ENCODE measurements around the gene COMP.
"Not testable (repeated sequence)": the region's sequence is repeated elsewhere in the genome, so short reads cannot be mapped to it uniquely, and the experiment has no call there.

COMP gene

GRCh38 chr19:18745012-18745735, 45.9 kb downstream of the COMP start:
- no peak for DNase-seq

- DNase-seq = no peak
Observed at GRCh38 chr19:18743784-18744418, 47.2 kb downstream of the COMP start.

DNA sequence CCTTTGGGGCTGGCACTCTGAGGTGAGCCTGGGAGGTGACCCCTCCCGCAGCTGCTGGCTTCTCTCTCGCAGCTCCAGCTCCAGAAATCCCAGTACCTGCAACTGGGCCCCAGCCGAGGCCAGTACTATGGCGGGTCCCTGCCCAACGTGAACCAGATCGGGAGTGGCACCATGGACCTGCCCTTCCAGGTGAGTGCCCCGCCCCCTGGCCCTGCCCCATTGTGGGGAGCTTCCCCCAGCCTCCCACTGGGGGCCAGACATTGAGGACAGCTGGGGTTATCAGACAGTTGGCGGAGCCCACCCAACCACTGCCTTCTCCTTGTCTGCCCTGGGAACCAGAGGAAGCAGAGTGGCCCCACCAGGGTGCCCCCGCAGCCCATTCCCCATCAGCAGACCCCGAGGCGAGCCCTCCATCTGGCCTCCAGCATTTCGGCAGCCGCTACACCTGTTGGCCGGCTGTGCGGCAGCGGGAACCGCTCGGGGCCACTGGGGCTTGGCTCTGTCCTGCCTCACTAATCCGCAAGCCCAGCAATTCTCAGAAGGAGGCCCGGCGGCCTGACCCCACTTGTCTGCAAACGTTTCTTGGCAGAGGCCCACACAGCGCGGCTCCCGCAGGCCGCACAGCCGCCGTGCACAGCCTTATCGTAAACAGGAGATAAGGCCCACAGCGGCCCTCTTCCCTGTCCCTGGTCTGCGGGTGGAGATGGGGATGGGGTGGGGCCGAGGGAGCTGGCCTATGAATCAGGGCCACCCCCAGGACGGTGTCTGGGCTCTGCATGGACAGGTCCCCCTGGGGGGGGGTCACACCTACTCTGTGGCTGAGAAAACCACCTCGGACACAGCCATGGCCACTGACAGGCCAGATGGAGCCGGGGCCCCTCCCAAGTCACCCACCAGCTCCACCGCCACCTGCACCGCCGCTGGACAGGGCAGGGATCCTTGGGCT, 48.0 kb downstream of the COMP start:
- no peak for DNase-seq

DNA sequence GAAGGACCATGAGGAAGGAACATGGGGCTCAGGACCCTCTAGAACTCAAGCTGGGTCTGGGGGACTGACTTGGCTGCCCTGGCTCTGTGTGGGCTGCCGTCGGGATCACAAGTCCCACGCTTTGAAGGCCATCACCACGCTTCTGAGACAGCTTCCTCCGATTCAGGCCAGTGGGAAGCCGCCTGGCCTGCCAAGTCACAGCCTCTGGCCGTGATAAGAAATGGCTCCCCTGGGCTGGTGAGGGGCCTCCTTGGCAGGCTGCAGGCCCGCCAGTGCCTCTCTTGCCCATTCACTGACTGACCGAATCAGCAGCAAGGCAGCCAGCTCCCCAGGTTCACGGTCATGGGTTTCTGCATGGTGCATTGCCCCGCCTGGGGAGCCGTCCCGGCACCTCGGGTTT, 48.8 kb downstream of the COMP start:
- no peak for DNase-seq

- no peak for DNase-seq
Observed at GRCh38 chr19:18741124-18742121, 49.7 kb downstream of the COMP start.

GRCh38 chr19:18738961-18739690, 52.0 kb downstream of the COMP start:
- no peak for DNase-seq

GRCh38 chr19:18737954-18738351, 53.2 kb downstream of the COMP start:
- DNase-seq = no peak

DNA sequence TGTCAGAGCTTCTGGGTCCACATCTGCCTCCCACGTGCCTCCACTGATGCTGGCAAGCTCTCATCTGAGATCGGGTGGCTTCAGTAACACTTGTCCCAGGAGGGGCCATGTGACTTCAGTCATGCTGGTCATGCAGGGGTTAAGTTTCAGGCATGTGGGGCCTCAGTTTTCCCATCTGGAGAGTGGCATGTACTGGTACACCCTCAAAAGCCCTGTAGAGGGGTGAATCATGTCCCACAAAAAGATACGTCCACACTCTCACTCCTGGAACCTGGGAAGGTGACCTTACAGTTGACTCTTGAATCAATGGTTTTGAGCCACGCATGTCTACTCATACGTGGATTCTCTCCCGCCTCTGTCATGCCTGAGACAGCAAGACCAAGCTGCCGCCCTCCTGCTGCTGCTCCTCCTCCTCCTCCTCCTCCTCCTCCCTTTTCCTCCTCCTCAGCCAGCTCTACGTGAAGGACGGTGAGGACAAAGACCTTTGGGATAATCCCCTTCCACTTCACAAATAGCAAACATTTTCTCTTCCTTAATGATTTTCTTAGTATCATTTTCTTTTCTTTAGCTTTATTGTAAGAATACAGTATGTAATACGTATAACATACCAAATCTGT, 53.7 kb downstream of the COMP start:
- DNase-seq = no peak

- DNase-seq = no peak
Observed at GRCh38 chr19:18736415-18737336, 54.4 kb downstream of the COMP start.

DNA sequence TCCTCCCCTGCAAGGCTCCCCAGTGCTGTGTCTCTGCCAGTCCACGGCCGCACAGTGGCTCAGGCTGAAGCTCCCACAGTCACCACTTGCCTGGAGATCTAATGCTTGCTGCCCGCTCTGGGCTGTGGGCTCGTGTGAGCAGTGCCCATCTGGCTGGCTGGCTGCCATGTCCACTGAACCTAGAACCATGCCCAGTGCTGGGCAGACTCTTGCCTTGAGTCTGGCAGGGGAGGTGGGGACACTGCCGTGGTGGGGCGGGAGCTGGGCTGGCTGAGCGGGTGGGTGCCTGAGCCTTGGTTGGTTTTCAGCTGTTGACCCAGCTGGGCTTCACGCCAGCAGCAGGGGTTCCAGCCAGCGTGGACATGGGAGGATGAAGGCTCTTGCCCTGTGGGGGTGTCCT, 55.4 kb downstream of the COMP start:
- DNase-seq = no peak

- DNase-seq = no peak
Observed at GRCh38 chr19:18735324-18735723, 55.8 kb downstream of the COMP start.

DNA sequence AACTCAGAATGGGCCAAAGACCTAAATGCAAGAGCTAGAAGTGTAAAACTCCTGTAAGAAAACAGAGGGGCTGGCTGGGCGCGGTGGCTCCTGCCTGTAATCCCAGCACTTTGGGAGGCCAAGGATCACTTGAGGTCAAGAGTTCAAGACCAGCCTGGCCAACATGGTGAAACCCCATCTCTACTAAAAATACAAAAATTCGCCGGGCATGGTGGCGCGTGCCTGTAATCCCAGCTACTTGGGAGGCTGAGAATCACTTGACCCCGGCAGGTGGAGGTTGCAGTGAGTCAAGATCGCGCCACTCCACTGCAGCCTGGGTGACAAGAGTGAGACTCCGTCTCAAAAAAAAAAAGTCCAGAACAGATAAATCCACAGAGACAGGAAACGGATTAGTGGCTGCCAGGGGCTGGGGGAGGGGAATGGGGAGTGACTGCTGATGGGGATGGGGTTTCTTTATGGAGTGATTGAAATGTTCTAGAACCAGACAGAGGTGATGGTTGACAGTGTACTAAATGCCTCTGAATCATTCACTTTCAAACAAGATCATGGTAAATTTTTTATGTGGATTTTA, 57.3 kb downstream of the COMP start:
- DNase-seq = not testable (repeated sequence)

DNA sequence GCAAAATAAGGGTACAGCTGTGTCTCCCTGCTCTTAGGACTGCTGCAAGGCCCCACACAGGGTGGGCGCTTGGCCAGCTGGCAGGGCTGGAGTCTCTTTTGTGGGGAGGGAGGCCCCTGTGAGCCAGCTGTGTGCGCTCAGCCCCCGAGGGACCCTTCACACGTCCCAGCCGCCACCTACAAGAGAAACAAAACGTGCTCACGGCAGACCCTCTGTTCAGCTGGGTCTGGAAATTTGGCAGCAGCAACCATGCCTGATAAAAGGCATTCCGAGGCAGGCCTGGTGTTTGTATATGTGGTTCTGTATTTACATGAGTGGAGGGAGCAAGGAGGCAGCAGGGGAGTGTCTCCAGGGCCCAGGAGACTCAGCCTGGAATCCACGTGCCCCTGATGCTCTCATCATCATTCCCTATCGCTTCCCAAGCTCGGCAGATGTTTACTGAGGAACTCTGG, 57.9 kb downstream of the COMP start:
- DNase-seq = no peak

Data from NCI-H1930 (cell line).